GM21447 (cell line): ENCODE data around the gene PRSS48.
"Not testable (repeated sequence)": the region's sequence is repeated elsewhere in the genome, so short reads cannot be mapped to it uniquely, and the experiment has no call there.

Source experiments
- ATAC-seq: cut with Tn5 transposase; IDR thresholded peaks from one replicate; pipeline ENCODE4 v1.9.1; 2021; ENCODE audit not compliant: unreplicated experiment

PRSS48 gene

GRCh38 chr4:151315212-151315886 lies 38.4 kb downstream of the PRSS48 start:
- no peak for ATAC-seq

GRCh38 chr4:151316645-151317044 lies 39.7 kb downstream of the PRSS48 start:
- no peak for ATAC-seq

- ATAC-seq, result no peak
Observed at GRCh38 chr4:151318307-151319006, 41.5 kb downstream of the PRSS48 start.

- ATAC-seq, result no peak
Observed at GRCh38 chr4:151319490-151319889, 42.5 kb downstream of the PRSS48 start.

- ATAC-seq, result no peak
Observed at GRCh38 chr4:151321586-151321985, 44.6 kb downstream of the PRSS48 start.

- not testable (repeated sequence) for ATAC-seq
Observed at GRCh38 chr4:151322161-151322560, 45.2 kb downstream of the PRSS48 start.

GRCh38 chr4:151322570-151322969 lies 45.6 kb downstream of the PRSS48 start:
- no peak for ATAC-seq

- no peak for ATAC-seq
Observed at GRCh38 chr4:151323667-151324066, 46.7 kb downstream of the PRSS48 start.

GRCh38 chr4:151324124-151324751 lies 47.3 kb downstream of the PRSS48 start:
- no peak for ATAC-seq

GRCh38 chr4:151324752-151325110 lies 47.8 kb downstream of the PRSS48 start:
- ATAC-seq, result peak; percentile 51

- no peak for ATAC-seq
Observed at GRCh38 chr4:151325111-151325948, 48.4 kb downstream of the PRSS48 start, which contains the start of gene SH3D19. Gene SH3D19 (minus strand): TSS chr4:151325605. CDS start chr4:151325352, 253 bp downstream.

- ATAC-seq, result no peak
Observed at GRCh38 chr4:151325949-151326246, 48.9 kb downstream of the PRSS48 start.

- ATAC-seq, result no peak
Observed at GRCh38 chr4:151329217-151330007, 52.5 kb downstream of the PRSS48 start.

- no peak for ATAC-seq
Observed at GRCh38 chr4:151331276-151332042, 54.5 kb downstream of the PRSS48 start.

GRCh38 chr4:151339467-151339866 lies 62.5 kb downstream of the PRSS48 start:
- no peak for ATAC-seq

- no peak for ATAC-seq
Observed at GRCh38 chr4:151340751-151341385, 63.9 kb downstream of the PRSS48 start.
